ENCODE results near the gene CACNB4.

Gene CACNB4

GRCh38 chr2:151845481-151845880 is 253.4 kb downstream of the CACNB4 start:
- DNase-seq: no peak

- no peak for DNase-seq
Measured at GRCh38 chr2:151844211-151844896, 254.5 kb downstream of the CACNB4 start.

- no peak for DNase-seq
Measured at GRCh38 chr2:151843691-151844061, 255.2 kb downstream of the CACNB4 start.

- DNase-seq: no peak
Measured at GRCh38 chr2:151842830-151843690, 255.8 kb downstream of the CACNB4 start.

DNA sequence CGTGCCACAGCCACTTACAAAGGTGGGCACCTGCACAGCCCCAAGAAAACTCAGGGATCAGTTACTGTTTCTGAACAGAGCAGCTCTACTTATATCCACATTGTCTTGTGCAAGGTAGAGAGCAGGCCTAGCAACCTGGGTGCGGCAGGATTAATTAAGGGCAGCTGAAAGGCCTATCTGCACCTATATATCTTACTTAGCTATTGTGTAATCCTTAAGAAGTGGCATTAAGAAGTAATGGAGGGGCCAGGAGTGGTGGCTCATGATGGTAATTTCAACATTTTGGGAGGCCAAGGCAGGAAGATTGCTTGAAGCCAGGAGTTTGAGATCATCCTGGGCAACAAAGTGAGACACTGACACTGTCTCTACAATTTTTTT is 257.8 kb downstream of the CACNB4 start:
- DNase-seq: no peak

- no peak for DNase-seq
Measured at GRCh38 chr2:151840216-151841046, 258.4 kb downstream of the CACNB4 start.

DNA sequence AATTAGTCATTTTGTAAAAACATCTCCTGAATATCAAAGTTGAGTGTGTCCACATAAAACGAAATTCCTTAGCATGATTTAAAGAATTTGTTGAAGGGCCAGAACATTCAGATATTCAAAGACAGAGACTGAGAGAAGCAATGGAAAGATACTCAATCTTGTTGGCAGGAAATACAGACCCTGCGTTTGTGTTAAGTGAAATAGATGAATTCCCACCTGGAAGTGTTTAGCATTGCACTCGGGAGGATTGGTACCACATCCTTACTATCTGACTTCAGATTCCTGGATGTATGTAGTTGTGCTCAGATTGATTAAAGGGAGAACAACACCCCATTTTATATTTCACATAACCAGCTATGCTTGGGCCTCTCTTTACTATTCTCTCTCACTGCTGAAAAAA is 260.9 kb downstream of the CACNB4 start:
- no peak for DNase-seq

DNA sequence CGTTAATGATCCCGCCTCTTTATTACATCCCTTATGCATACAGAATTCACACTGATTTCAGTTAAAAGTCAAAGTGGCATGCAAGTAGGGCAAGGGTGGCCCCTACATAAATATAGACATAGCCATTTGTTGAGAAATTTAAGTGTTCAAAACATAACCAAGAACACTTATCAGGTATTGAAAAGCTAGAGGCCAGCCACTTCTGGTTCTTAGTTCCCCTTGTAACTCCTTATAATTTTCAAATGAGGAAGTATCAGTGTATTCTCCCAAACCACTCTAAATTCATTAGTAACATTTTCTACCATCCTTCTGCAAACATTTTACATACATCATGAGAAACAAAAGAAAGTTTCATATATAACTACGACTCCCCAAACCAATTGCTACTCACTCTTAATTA is 264.9 kb downstream of the CACNB4 start:
- DNase-seq: no peak

DNA sequence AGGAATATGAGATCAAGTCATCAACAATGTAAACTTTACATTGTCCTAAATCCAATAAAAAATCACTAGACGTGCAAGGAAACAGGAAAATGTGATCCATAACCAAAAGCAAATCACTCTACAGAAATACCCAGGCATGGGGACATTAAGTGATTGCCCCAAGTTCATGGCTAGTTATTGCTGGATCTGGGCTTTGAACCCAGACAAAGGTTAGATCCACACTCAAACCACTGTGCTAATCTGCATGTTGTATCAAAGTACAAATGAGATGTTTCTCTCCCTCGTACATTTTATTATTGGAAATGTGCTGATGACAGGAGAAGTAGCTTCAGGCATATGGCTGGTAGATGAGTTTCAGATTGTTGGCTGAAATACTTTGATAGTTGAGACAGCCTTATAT is 267.9 kb downstream of the CACNB4 start:
- no peak for DNase-seq

GRCh38 chr2:151828890-151829324 is 269.9 kb downstream of the CACNB4 start:
- no peak for DNase-seq

DNA sequence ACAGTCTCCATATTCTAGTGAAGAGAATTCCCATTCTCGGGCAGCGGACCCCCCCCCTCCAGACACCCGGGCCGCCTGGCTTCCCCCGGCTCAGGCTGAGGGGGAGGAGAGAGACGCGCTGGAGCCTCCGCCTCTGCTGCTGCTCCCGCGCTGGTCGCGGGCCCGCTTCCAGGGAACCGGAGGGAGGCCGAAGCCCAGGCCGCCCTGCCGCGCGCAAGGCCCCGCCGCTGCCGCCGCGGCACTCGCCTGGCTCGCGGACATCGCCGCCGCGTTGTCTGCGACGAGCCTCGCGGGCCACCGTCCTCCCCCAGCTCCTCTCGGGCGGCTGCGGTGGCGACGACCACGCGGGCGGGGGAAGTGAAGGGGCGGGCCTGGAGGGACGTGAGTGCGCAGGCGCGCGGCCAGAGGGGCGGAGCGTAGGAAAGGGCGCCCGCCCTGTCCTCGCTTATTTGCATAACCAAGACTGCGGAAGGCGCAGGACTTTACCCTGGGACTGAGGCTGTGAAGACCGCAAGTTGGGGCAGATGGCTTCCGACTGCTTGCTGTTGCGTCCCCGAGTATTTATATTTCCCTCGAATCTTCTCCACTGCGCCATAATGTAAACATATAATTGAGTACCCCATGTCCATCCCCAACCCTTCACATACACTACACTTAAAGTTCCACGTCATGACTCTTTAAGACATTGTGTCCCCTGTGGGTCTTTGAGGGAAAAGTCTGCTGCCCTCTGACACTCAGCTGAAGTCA is 270.5 kb downstream of the CACNB4 start, which contains the start of gene ARL5A:
Gene ARL5A (minus strand): TSS at position 279 of the 747 bp plus-strand sequence. CDS start 245 bp downstream, at position 34.
- DNase-seq: peak; percentile 96

GRCh38 chr2:151827564-151828142 is 271.2 kb downstream of the CACNB4 start:
- no peak for DNase-seq

GRCh38 chr2:151826737-151827157 is 272.1 kb downstream of the CACNB4 start:
- no peak for DNase-seq

- no peak for DNase-seq
Measured at GRCh38 chr2:151824886-151825285, 274.0 kb downstream of the CACNB4 start.

- no peak for DNase-seq
Measured at GRCh38 chr2:151823651-151824050, 275.2 kb downstream of the CACNB4 start.

- no peak for DNase-seq
Measured at GRCh38 chr2:151819920-151820319, 278.9 kb downstream of the CACNB4 start.

GRCh38 chr2:151817929-151818328 is 280.9 kb downstream of the CACNB4 start:
- DNase-seq: no peak

- no peak for DNase-seq
Measured at GRCh38 chr2:151816843-151817242, 282.0 kb downstream of the CACNB4 start.

DNA sequence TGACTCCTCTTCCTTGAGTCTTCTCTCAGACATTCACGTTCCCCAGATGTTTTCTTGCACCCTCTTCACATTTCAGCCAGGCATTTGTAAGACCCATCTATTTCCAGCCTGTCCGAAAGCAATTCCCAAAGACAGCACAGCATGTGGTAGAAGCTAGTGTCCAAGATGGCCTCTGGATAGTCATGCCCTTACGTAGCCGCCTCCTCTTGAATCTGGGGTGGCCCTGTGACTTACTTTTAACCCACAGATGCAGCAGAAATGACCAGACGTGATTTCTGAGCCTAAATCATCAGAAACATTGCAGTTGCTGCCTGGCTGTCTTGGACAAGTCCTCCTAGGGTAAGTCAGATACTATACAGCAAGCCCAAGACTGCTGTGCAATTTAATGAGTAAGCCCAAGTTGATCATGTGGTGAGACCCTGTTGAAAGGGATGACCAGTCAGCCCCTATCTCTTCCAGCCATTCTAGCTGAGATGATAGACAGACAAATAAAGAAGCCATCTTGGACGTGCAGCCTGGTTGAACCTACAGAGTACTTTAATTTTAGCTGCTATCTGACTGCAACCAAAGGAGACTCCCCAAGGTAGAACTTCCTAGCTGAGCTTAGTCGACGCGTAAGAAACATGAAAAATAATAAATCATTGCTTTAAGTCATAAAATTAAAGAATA is 282.9 kb downstream of the CACNB4 start:
- DNase-seq: no peak

GRCh38 chr2:151810489-151810888 is 288.4 kb downstream of the CACNB4 start:
- no peak for DNase-seq

GRCh38 chr2:151809073-151809383 is 289.8 kb downstream of the CACNB4 start:
- no peak for DNase-seq
